Endothelial cell (in vitro differentiated cells): Measurements from ENCODE around the gene FRG2. TPM values are rescaled to one million over a fixed set of nuclear protein-coding genes. Genes with fewer than 3 reads are reported as not detected.
"Not testable (repeated sequence)": the region's sequence is repeated elsewhere in the genome, so short reads cannot be mapped to it uniquely, and the experiment has no call there.

Source experiments
- DNase-seq: peaks from one replicate; pipeline ENCODE4 v3.0.0; 2021; ENCODE audit warnings: low spot score
- H3K27ac Mint-ChIP-seq: one replicate; pipeline ENCODE4 v1.8.0; 2021; ENCODE audit warnings: mixed read lengths, inconsistent platforms; ENCODE audit not compliant: unreplicated experiment
- H3K27me3 Mint-ChIP-seq: one replicate; pipeline ENCODE4 v1.8.0; 2021; ENCODE audit warnings: mild to moderate bottlenecking, moderate library complexity, mixed read lengths, inconsistent platforms; ENCODE audit not compliant: unreplicated experiment
- H3K36me3 Mint-ChIP-seq: one replicate; pipeline ENCODE4 v1.8.0; 2021; ENCODE audit warnings: mild to moderate bottlenecking, low read depth, mixed read lengths, inconsistent platforms; ENCODE audit not compliant: unreplicated experiment
- H3K4me1 Mint-ChIP-seq: one replicate; pipeline ENCODE4 v1.8.0; 2021; ENCODE audit warnings: mild to moderate bottlenecking, mixed read lengths, inconsistent platforms; ENCODE audit not compliant: unreplicated experiment
- H3K4me3 Mint-ChIP-seq: one replicate; pipeline ENCODE4 v1.8.0; 2021; ENCODE audit warnings: mild to moderate bottlenecking, mixed read lengths, inconsistent platforms; ENCODE audit not compliant: unreplicated experiment
- H3K9me3 Mint-ChIP-seq: one replicate; pipeline ENCODE4 v1.8.0; 2021; ENCODE audit warnings: mixed read lengths, inconsistent platforms; ENCODE audit not compliant: unreplicated experiment
- long read RNA-seq: library from polyadenylated mRNA; unstranded; transcript quantifications from one replicate; pipeline ENCODE4 v2.0.0, GENCODE V29; 2020; ENCODE audit not compliant: unreplicated experiment
- total RNA-seq: library from RNA; stranded (reverse); fragmentation: NEBNext Ultra II Directional; extraction: Animal tissue kit (Norgen Biotek cat#: 25700); gene quantifications from one replicate; pipeline ENCODE4 v1.2.1, GENCODE V29; 2021; ENCODE audit not compliant: unreplicated experiment

Gene FRG2
- not detected for total RNA-seq
- long read RNA-seq: 0 reads

GRCh38 chr4:190027156-190027555, at the start of gene FRG2:
TSS of gene FRG2 (minus strand) at chr4:190027256. CDS start at chr4:190027204, 52 bp downstream.
- not testable (repeated sequence) for DNase-seq, H3K36me3 Mint-ChIP-seq, H3K27ac Mint-ChIP-seq, H3K9me3 Mint-ChIP-seq, H3K27me3 Mint-ChIP-seq, H3K4me1 Mint-ChIP-seq, H3K4me3 Mint-ChIP-seq

DNA sequence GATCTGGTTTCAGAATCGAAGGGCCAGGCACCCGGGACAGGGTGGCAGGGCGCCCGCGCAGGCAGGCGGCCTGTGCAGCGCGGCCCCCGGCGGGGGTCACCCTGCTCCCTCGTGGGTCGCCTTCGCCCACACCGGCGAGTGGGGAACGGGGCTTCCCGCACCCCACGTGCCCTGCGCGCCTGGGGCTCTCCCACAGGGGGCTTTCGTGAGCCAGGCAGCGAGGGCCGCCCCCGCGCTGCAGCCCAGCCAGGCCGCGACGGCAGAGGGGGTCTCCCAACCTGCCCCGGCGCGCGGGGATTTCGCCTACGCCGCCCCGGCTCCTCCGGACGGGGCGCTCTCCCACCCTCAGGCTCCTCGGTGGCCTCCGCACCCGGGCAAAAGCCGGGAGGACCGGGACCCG, 41.3 kb upstream of the FRG2 start:
- H3K4me3 Mint-ChIP-seq, H3K36me3 Mint-ChIP-seq: not testable (repeated sequence)

GRCh38 chr4:190064805-190065204, 37.7 kb upstream of the FRG2 start:
- not testable (repeated sequence) for H3K4me1 Mint-ChIP-seq, H3K36me3 Mint-ChIP-seq, H3K9me3 Mint-ChIP-seq, H3K27me3 Mint-ChIP-seq, DNase-seq
- Mint-ChIP-seq H3K27ac (peak overlapping the region; percentile 48), H3K4me3 (peak overlapping the region; percentile 31)

More for the DNA sequence above, 41.3 kb upstream of the FRG2 start:
- H3K27ac Mint-ChIP-seq, H3K4me1 Mint-ChIP-seq, H3K27me3 Mint-ChIP-seq, H3K9me3 Mint-ChIP-seq: not testable (repeated sequence)
- DNase-seq: peak; percentile 12

GRCh38 chr4:190064342-190064741, 37.3 kb upstream of the FRG2 start, which contains the start of gene DBET:
TSS of gene DBET (plus strand) at chr4:190064502.
- not testable (repeated sequence) for H3K27me3 Mint-ChIP-seq, H3K36me3 Mint-ChIP-seq, DNase-seq, H3K4me1 Mint-ChIP-seq, H3K9me3 Mint-ChIP-seq
- H3K27ac Mint-ChIP-seq: peak within 1 kb of the TSS; percentile 48
- H3K4me3 Mint-ChIP-seq: peak within 1 kb of the TSS; percentile 31

GRCh38 chr4:190058997-190059396, 31.9 kb upstream of the FRG2 start:
- H3K27ac Mint-ChIP-seq, H3K9me3 Mint-ChIP-seq, H3K4me1 Mint-ChIP-seq, H3K4me3 Mint-ChIP-seq, H3K27me3 Mint-ChIP-seq, DNase-seq, H3K36me3 Mint-ChIP-seq: not testable (repeated sequence)

GRCh38 chr4:190049378-190050239, 22.6 kb upstream of the FRG2 start:
- not testable (repeated sequence) for H3K4me3 Mint-ChIP-seq, H3K27me3 Mint-ChIP-seq, H3K4me1 Mint-ChIP-seq, DNase-seq, H3K36me3 Mint-ChIP-seq, H3K27ac Mint-ChIP-seq, H3K9me3 Mint-ChIP-seq

- H3K4me3 Mint-ChIP-seq, H3K4me1 Mint-ChIP-seq, H3K27me3 Mint-ChIP-seq, H3K9me3 Mint-ChIP-seq, H3K36me3 Mint-ChIP-seq, DNase-seq, H3K27ac Mint-ChIP-seq: not testable (repeated sequence)
Observed at GRCh38 chr4:190047627-190048026, 20.6 kb upstream of the FRG2 start.

DNA sequence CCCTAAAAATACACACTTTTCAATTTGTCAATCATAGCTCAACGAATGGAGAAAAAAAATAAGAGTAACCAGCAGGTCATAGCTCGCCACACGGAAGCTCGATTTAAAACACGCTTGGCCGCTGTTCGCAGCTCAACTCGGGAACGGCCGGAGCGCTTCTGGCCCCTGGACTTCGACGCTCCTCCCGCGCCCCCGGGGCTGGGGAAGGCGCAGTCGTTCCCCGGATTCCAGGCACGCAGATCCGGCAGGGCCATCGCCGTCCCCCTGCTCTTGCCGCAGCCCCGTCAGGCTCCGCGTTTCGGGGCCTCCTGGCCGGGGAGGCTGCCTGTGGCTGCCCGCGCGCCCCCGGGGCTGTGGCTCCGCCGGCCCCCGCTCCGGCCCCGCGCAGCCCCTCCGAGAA, 13.8 kb upstream of the FRG2 start:
- not testable (repeated sequence) for DNase-seq, H3K27ac Mint-ChIP-seq, H3K4me3 Mint-ChIP-seq, H3K9me3 Mint-ChIP-seq, H3K36me3 Mint-ChIP-seq, H3K4me1 Mint-ChIP-seq, H3K27me3 Mint-ChIP-seq
